HG02970 (cell line): Measurements from ENCODE around the gene PCSK6.

Experiments used
- ATAC-seq: cut with Tn5 transposase; IDR thresholded peaks from one replicate; pipeline ENCODE4 v1.9.1; 2021; ENCODE audit warnings: mild to moderate bottlenecking, moderate library complexity, moderate number of reproducible peaks; ENCODE audit not compliant: unreplicated experiment, low FRiP score

PCSK6 gene

GRCh38 chr15:101488300-101489164, 975 bp downstream of the PCSK6 start:
- no peak for ATAC-seq

DNA sequence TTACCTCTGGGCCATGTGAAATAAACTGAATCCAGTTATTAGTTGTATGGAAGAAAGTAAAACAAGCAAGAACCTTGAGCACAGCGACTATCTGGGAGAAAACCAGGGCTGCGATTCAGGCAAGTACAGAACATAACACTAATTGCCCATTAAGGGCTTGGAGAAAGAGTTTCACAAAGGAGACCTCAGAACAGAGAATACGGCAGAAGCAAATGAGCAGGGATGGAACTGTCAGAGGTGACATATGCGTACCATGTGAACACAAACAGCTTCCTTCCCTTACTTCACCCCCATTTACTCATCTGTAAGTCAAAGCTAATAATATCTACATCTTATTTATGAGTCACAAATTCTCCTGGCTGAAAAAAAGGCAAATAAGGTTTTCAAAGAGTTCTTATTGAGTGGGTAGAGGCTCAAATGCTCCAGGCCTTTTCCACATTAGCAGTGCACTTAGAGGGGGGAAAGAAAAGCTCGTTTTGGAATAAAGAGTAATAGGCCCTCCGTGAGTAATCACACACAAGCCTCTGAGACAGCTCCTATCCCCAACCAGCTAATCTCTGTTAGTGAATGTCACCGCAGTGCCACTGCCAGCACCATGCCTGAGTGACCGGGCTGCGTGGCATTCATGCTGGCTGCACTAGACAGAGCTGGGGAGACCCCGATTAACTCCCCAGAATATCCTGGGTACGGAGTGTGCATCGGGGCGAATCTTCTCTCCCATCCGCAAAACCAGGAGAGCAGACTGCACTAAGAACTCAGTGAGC, 2.6 kb downstream of the PCSK6 start:
- ATAC-seq, result no peak

GRCh38 chr15:101483462-101483861, 6.0 kb downstream of the PCSK6 start:
- no peak for ATAC-seq

DNA sequence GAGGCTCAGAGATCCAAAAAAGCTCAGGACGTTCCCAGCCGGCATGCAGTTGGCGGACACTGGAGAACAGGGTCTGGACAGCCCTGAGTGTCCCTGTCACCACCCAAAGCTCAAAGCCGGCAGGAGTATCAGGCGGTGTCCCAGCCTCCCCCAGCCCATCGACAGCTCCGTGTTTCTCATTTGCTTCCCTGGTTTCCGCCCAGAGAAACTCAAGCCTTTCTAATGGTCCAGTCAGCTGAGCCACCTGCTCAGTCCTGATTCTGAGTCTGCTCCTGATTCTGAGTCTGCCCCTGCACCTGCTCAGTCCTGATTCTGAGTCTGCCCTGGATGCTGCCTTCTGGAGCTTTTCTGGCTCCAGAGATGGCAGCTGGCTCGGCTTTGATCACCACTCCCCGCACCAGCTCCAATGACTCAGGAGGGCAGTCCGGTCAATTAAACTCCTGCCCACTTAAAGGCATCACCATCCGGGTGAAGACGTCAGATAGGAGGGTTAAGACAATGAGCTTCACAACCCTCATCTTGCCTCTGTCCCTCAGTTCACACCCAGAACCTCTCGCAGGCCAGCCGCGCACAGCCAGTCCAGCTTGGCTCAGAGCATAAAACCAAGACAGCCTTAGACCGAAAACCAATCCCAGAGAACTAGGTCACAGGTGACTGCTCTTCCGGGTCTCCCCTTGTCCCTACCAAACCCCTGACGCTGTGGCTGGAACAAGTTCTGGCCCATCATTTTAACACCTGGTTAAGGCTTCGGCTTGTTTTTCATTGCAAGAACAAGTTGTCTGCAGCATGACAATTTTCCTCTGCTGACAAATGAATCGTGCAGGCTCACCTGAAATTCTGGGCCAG, 6.8 kb downstream of the PCSK6 start:
- ATAC-seq, result no peak

DNA sequence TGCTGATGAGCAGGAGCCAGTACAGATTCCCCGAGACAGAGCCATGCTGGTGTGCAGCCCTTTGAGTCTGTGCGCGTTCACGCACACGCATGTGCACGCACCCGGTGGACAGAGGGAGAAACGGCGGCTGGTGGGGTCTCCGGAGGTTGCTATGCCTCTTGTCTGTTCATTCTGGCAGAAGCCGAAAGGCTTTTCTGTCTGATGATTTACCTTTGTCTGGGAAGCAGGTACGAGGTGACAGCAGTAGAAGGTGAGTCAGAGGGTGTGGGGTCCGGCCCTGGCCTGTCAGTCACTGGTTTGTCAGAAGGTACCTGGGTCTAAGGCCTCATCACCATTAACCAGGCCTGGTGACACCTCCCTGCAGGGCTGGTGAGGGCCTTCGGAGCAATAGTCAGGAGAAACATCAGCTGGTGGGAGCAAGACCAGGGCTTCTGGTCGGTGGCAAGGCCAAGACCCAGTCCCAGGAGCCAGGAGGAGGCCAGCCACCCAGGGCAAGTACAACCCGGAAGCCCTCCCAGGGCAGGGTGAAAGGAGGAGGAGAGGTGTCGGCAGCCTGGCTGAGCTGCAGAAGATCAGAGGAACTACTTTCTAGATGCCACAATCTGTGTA, 7.5 kb downstream of the PCSK6 start:
- no peak for ATAC-seq

- ATAC-seq, result no peak
Measured at GRCh38 chr15:101481381-101481705, 8.2 kb downstream of the PCSK6 start.

GRCh38 chr15:101480613-101481380, 8.7 kb downstream of the PCSK6 start:
- no peak for ATAC-seq

DNA sequence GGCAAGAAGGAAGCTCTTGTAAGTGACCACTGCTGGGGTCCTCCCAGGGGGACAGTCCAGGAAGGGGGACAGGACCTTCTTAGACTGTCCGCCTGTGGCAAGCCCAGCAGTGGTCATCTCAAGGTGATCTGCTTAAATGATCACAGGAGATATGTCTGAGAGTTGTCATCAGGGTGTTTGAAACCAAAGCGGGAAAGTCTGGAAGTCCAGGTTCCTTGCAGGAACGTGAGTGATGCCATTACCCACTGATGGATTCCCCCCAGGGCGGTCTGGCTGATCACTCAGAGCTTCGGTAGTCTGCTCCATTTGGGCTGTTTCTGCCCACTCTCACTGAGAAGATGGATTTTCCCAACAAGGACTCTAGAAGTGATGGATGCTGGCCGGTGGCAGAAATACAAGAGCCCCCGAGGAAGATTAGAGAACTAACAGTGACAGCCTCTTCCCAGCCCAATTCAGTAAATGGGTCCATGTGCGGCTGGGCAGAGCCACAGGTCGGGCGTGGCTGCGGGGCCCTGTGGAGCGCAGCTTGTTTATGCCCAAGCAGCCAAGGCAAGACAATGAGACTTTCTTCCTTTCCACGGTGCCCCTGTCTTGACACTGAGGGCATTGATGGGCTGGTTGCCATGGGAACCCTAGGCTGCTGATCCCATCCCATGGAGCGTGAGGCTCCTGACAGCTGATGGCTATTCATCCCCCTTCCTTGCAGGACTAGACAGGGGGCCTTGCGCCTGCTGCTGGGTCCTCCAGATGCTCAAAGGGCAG, 9.5 kb downstream of the PCSK6 start:
- no peak for ATAC-seq

GRCh38 chr15:101479342-101479845, 10.1 kb downstream of the PCSK6 start:
- ATAC-seq, result no peak

DNA sequence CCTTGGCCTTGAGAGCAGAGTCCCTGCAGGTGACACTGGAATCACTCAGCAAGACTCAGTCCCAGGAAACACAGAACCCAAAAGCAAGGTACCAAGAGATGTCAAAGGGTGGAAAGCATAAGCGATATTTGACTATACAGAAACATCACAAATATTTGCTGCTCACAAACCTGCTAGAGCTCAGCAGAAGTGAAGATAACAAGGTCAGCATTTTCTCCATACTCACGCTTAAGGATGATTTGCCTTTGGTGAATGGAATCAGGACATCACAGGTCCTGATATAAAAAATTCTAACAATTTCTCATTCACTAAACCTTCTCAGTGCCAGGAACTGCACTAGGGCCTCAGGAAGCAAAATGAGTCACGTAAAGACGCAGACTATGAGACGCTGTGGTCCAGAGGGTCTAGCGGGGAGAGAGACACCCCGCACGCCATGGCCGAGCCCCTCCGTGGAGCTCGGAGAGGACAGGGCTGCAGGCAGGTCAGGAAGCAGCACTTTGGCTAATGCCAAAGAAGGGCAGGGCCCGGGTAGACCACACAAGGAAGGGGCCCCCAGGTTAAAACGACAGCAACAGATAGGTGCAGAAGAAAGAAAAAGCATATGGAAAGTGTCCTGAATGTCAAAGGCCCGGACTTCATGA, 10.7 kb downstream of the PCSK6 start:
- ATAC-seq, result no peak

GRCh38 chr15:101477851-101478362, 11.6 kb downstream of the PCSK6 start:
- ATAC-seq, result no peak

DNA sequence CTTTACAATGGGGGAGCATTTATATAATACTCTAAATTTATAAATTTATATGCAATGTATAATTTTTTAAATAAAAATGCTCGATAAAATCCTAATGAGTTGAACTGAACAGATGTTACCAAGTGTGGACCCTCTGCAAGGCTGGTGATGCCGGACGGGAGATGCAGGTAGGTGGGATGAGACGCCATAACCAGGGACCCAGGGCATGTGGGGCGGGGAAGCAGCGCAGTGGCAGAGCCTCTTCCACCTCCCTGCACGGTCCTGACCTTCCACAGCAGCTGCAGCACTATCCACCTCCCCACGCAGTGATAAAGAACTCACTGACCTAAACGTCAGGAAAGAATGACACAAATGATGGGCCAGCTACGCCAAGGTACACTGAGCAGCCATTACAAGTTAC, 12.8 kb downstream of the PCSK6 start:
- ATAC-seq, result no peak

DNA sequence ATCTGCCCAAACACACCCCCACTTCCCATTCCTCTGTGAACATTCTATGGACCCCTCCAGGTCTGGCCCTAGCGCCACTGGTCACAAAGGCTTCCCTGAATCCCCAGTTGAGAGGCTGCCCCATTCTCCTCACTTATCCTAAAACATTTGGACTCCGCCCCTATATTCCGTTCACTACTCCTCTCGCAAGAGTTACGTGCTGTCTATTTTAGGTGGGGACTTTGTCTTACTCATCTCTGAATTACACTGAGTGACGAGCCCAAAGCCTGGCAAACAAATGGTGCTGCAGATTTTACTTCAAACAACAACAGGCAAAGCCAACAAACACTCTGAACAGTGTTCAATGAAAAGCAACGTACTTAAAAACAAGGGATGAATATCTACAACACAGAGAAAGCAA, 14.5 kb downstream of the PCSK6 start:
- ATAC-seq, result no peak

GRCh38 chr15:101474233-101474632, 15.3 kb downstream of the PCSK6 start:
- ATAC-seq, result no peak

DNA sequence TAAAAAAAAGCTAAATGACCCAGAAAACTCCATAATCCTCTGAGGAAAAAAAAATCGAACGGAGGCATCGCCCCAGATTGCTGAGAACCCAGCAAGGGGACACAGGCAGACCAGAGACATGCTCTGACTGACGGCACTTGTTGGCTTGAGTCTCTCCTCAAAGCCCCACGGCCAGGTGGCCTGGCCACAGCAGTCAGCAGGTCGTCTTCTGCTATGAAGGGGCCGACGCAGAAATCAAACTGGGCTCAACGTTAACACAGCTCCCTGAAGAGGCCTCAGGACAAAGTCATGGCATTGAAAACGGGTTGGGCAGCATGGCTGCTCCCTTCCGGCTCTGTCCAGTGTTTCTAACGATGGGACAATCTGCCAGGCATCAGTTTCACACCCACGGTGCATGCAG, 17.5 kb downstream of the PCSK6 start:
- ATAC-seq, result no peak

- no peak for ATAC-seq
Measured at GRCh38 chr15:101470548-101471239, 18.8 kb downstream of the PCSK6 start.

DNA sequence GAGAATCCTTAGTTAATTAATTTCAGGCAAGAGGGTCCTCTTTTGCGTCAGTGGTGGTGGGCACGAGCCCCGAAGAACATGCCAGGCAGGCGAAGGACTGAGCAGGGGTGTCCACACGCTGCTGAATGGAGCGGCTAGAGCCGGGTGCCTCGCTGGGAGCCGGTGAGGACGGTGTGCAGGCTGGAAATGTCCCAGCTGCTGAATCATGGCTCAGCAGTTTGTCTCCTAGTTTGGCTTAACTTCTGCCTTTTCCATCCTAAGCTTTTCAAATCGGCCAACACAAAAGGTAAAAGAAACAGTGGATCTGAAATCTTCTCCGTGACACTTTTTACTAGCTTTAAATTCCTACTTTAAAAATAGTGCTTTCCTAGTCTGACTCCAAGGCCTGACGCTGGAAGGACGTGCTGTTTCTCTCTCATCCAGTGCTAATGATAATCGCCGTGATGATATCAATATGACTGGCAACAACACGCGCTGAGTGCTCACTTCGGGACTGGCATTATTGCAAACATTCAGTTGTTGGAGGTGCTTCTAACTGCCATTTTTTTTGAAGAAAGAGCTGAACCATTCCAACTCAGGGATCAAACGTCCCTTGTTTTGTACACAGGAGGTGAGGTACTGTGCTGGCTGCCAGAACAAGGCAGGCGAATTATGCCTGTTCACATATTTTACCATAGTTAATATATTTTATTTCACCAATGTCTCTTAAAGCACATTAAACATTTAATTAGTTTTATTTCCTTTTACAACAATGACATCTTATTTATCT, 19.8 kb downstream of the PCSK6 start:
- ATAC-seq, result no peak
